Thyroid gland (tissue), 4 donors: Measurements from ENCODE around the gene OR5B21.

Experiments used
- CTCF ChIP-seq, 6 experiments: fragments of 200-600 bp in 3 of 6; fragments of 450-650 bp in 3 of 6; sonication (generic) in 3 of 6; IDR thresholded peaks; one replicate each; pipeline ENCODE4 v1.5.1; 2016 to 2019; ENCODE audit warnings: antibody characterized with exemption in 6 of 6, mild to moderate bottlenecking in 2 of 6, inconsistent platforms in 1 of 6, moderate library complexity in 1 of 6
- POLR2A ChIP-seq, 2 donors: fragments of 450-650 bp; IDR thresholded peaks; one replicate each; pipeline ENCODE4 v1.6.1; 2017; ENCODE audit warnings: antibody characterized with exemption in 2 of 2, mild to moderate bottlenecking in 2 of 2, moderate library complexity in 1 of 2

- TF ChIP-seq POLR2A (IDR thresholded peaks at IDR 0.05) (no peak), CTCF (IDR thresholded peaks at IDR 0.05) (no peak)
These were observed 909 bp upstream of the OR5B21 start for GRCh38 chr11:58508814-58509213.
